ENCODE results near the gene TNFSF8. TPM values are rescaled to one million over a fixed set of nuclear protein-coding genes. Genes with fewer than 3 reads are reported as not detected.

TNFSF8 gene
- total RNA-seq, 2 experiments from 2014 or later = 57.3 to 59.9 TPM

GRCh38 chr9:114853071-114853855 is 77.1 kb downstream of the TNFSF8 start:
- peaks cover 17% of the 10 kb centered on the region for H3K4me1 Mint-ChIP-seq
- peaks cover 5% of the 10 kb centered on the region for H3K36me3 Mint-ChIP-seq
- H3K27me3 Mint-ChIP-seq = no peaks in the 10 kb centered on the region
- peaks cover 2% of the 10 kb centered on the region for H3K9me3 Mint-ChIP-seq
- H3K4me3 Mint-ChIP-seq = no peak overlapping the region
- no peak overlapping the region for H3K27ac Mint-ChIP-seq
- DNase-seq = no peak

GRCh38 chr9:114852050-114852594 is 78.3 kb downstream of the TNFSF8 start:
- Mint-ChIP-seq H3K36me3 (peaks cover 5% of the 10 kb centered on the region), H3K27me3 (no peaks in the 10 kb centered on the region), H3K4me1 (peaks cover 17% of the 10 kb centered on the region), H3K9me3 (peaks cover 2% of the 10 kb centered on the region), H3K27ac (no peak overlapping the region), H3K4me3 (no peak overlapping the region)
- DNase-seq = no peak

- H3K9me3 Mint-ChIP-seq = peaks cover 2% of the 10 kb centered on the region
- H3K4me3 Mint-ChIP-seq = no peak overlapping the region
- H3K27me3 Mint-ChIP-seq = no peaks in the 10 kb centered on the region
- peaks cover 17% of the 10 kb centered on the region for H3K4me1 Mint-ChIP-seq
- peak overlapping the region; percentile 58 for H3K27ac Mint-ChIP-seq
- DNase-seq = no peak
- peaks cover 2% of the 10 kb centered on the region for H3K36me3 Mint-ChIP-seq
These were observed 79.1 kb downstream of the TNFSF8 start for GRCh38 chr9:114851306-114851705.

Other genes with a start within 250 kb of the TNFSF8 start
- gene TEX48, start 248.4 kb downstream of the TNFSF8 start, total RNA-seq = under 1 TPM; 0.70 to 0.80 TPM
- gene TNFSF15, start 124.6 kb downstream of the TNFSF8 start, total RNA-seq = 1 to 10 TPM; 2.3 to 2.4 TPM
- gene TNC, start 187.6 kb upstream of the TNFSF8 start, total RNA-seq = 1 to 10 TPM in 1 of 2 experiments, under 1 TPM in 1; 0.90 to 1.3 TPM